HUES6 (cell line): ENCODE data around the gene SCYGR4.

Source experiments
- H3K27ac ChIP-seq: 2 replicates; pipeline ENCODE4 v1.7.0; 2013; ENCODE audit warnings: low read depth, mild to moderate bottlenecking, low read length, inconsistent platforms
- H3K27me3 ChIP-seq: 2 replicates; pipeline ENCODE4 v1.6.1; 2013; ENCODE audit warnings: low read length; ENCODE audit not compliant: control insufficient read depth, insufficient read depth
- H3K36me3 ChIP-seq: 2 replicates; pipeline ENCODE4 v1.6.1; 2013; ENCODE audit warnings: low read length; ENCODE audit not compliant: control insufficient read depth, insufficient read depth
- H3K4me1 ChIP-seq: 2 replicates; pipeline ENCODE4 v1.6.1; 2013; ENCODE audit warnings: low read length; ENCODE audit not compliant: control insufficient read depth, insufficient read depth
- H3K4me3 ChIP-seq: 2 replicates; pipeline ENCODE4 v1.5.1; 2013; ENCODE audit warnings: low read depth, low read length
- H3K9ac ChIP-seq: one replicate; pipeline ENCODE4 v1.6.1; 2013; ENCODE audit warnings: mild to moderate bottlenecking, low read length
- H3K9me3 ChIP-seq: 2 replicates; pipeline ENCODE4 v1.6.1; 2013; ENCODE audit warnings: low read depth, low read length; ENCODE audit not compliant: control insufficient read depth, insufficient read depth

Gene SCYGR4, protein sequence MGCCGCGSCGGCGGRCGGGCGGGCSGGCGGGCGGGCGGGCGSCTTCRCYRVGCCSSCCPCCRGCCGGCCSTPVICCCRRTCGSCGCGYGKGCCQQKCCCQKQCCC

DNA sequence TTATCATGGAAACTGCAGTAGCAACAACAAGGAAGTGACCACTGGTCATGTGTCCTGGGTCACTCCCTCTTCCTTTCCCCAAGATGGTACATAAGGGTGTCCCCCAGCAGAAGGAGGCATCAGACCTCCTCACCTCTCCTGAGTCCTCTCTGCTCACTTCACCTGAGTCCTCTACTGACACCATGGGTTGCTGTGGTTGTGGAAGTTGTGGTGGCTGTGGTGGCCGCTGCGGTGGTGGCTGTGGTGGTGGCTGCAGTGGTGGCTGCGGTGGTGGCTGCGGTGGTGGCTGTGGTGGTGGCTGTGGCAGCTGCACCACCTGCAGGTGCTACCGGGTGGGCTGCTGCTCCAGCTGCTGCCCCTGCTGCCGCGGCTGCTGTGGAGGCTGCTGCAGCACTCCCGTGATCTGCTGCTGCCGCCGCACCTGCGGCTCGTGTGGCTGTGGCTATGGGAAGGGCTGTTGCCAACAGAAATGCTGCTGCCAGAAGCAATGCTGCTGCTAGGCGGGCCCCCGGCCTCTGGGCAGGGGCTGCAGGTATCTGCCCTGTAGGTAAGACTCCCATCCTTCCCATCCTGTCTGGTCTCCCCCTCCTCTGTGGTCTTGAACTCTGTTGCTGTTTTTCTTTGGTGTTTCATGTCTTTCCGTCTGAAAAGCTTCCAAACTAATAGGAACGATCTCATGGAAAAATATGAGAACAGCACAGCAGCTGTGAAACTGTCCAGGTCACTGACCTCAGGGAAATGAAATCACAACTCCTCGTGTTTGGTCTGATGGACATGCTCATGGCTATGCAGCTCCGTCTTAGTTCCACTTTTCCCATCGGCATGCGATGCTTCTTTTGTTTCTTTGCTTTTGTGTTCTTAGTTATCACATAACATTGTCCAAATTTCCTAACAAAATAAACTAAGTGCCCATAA lies at the start of gene SCYGR4:
Gene SCYGR4, plus strand, starts transcription at position 183 of the 915 bp plus-strand sequence. Its CDS starts 0 bp downstream, at position 183.
- peaks cover 22% of the 10 kb centered on the region; the same call in 1 of the 2 replicates for H3K27me3 ChIP-seq
- H3K36me3 ChIP-seq: no peaks in the 10 kb centered on the region
- no peak within 1 kb of the TSS for H3K9ac ChIP-seq
- no peak within 1 kb of the TSS for H3K4me3 ChIP-seq
- no peaks in the 10 kb centered on the region; the same call in 1 of the 2 replicates for H3K9me3 ChIP-seq
- no peak within 1 kb of the TSS for H3K27ac ChIP-seq
- H3K4me1 ChIP-seq: peaks cover 24% of the 10 kb centered on the region

DNA sequence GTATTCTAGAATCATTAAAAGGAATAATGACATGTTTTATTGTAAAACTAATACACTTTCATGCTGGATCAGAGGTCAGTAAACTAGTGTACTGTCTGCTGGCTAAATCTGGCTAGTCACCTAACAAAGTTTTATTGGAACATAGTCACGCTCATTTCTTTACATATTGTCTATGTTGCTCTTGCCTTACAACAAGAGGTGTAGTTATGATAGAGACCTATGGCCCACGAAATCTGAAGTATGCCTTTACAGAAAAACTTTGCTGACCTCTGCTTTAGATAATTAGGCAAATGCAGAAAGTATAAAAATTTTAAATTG lies 48.5 kb upstream of the SCYGR4 start:
- H3K9ac ChIP-seq: no peak overlapping the region
- H3K4me3 ChIP-seq: no peak overlapping the region
- H3K9me3 ChIP-seq: no peaks in the 10 kb centered on the region
- H3K27ac ChIP-seq: no peak overlapping the region
- no peaks in the 10 kb centered on the region for H3K27me3 ChIP-seq
- 0 out of 2 replicates have a peak, but pooled peaks cover 3% of the 10 kb centered on the region for H3K4me1 ChIP-seq
- H3K36me3 ChIP-seq: no peaks in the 10 kb centered on the region

DNA sequence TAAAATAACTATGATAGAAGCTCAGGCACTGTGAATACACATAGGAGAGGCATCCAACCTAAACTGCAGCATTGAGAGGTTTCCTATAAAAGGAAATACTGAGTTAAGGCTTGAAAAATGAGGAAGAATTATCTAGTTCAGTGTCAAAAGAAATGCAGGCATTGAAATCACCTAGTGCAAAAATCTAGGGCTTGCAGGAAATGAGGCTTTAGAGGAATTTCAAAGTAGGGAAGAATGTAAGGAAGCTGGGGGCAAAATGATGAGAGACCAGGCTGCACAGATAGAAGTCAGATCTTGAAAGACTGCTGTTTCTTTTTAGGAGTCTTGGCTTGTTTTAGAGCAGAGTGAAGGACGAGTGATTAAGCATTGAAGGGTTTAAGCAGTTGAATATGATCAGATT lies 46.7 kb upstream of the SCYGR4 start:
- H3K27me3 ChIP-seq: no peaks in the 10 kb centered on the region
- H3K9me3 ChIP-seq: no peaks in the 10 kb centered on the region
- 0 out of 2 replicates have a peak, but pooled peaks cover 3% of the 10 kb centered on the region for H3K4me1 ChIP-seq
- no peak overlapping the region for H3K4me3 ChIP-seq
- H3K9ac ChIP-seq: no peak overlapping the region
- no peak overlapping the region for H3K27ac ChIP-seq
- H3K36me3 ChIP-seq: no peaks in the 10 kb centered on the region

DNA sequence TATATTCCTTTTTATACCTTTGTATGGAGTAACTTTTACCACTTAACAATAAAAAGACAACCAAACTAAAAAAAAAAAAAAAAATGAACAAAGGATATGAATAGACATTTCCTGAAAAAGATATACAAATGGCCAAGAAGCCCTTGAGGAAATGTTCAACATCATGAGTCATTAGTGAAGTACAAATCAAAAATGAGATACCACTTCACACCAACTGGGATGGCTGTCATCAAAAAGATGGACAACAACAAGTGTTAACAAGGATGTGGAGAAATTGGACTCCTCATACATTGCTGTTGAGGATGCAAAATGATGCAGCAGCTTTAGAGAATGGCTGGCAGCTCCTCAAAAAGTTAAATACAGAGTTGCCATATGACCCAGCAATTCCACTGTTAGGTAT lies 41.2 kb upstream of the SCYGR4 start:
- Histone ChIP-seq H3K36me3 (no peaks in the 10 kb centered on the region), H3K9me3 (no peaks in the 10 kb centered on the region), H3K9ac (no peak overlapping the region), H3K4me1 (peaks cover 8% of the 10 kb centered on the region; the same call in 1 of the 2 replicates), H3K27ac (no peak overlapping the region), H3K27me3 (no peaks in the 10 kb centered on the region), H3K4me3 (no peak overlapping the region)

DNA sequence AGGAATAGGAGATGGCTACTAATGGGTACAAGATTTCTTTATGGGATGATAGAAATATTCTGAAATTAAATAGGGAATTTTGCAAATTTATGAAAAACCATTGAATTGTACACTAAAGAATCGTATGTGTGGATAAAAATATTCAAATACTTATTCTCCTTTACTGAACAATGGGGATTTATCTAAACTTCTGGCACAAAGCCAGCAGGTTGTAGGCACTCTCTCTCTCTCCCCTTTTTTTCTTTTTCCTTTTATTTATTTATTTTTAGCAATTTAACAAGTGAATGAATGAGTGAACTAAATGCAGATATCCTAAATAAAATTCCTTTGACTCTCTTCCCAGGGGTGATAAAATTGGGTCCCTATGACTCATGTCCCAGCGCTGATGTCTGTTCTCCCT lies 40.5 kb upstream of the SCYGR4 start:
- H3K27ac ChIP-seq: no peak overlapping the region
- H3K9me3 ChIP-seq: peaks cover 2% of the 10 kb centered on the region; the same call in 1 of the 2 replicates
- H3K9ac ChIP-seq: no peak overlapping the region
- no peak overlapping the region for H3K4me3 ChIP-seq
- H3K4me1 ChIP-seq: peaks cover 8% of the 10 kb centered on the region; the same call in 1 of the 2 replicates
- no peaks in the 10 kb centered on the region for H3K36me3 ChIP-seq
- H3K27me3 ChIP-seq: no peaks in the 10 kb centered on the region

DNA sequence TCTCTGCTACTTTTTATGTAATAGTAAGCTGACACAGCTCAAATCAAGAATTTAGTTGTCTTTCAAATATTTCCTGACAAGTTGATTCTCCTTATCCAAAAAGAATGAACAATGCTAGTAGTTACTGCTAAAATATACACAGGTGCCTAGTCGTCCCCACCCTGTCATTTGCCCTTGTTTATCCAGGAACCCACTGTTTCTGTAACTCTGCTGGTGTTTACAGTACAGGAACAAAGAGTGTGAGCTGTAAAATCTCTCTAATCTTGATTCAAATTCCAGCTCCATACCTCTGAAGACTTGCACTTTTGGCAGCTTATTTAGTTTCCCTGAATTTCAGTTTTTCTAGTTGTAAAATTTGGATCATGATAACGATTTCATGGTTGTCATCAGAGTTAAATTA lies 39.7 kb upstream of the SCYGR4 start:
- Histone ChIP-seq H3K4me3 (no peak overlapping the region), H3K4me1 (peaks cover 8% of the 10 kb centered on the region; the same call in 1 of the 2 replicates), H3K27me3 (no peaks in the 10 kb centered on the region), H3K36me3 (no peaks in the 10 kb centered on the region), H3K27ac (no peak overlapping the region), H3K9me3 (peaks cover 9% of the 10 kb centered on the region), H3K9ac (no peak overlapping the region)

DNA sequence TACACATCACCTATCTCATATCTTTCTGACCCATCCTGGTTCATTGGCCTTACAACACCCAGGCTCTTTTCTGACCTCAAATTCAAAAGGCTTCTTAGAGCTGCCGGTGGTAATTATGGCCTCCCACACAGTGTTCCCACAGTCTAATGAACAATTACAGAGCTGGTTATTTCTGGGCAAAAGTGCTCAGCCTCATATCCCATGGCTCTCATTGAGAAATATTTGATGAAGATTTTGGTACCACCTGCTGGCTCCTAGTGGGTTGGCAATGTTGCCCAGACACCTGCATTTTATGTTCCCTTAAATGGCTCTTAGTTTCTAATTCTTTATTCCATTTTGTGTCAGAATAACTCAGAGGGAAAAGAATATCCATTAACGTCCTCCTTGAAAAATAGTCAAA lies 38.7 kb upstream of the SCYGR4 start:
- no peak overlapping the region for H3K4me3 ChIP-seq
- H3K4me1 ChIP-seq: peaks cover 8% of the 10 kb centered on the region; the same call in 1 of the 2 replicates
- H3K9me3 ChIP-seq: peaks cover 20% of the 10 kb centered on the region
- H3K27me3 ChIP-seq: no peaks in the 10 kb centered on the region
- no peaks in the 10 kb centered on the region for H3K36me3 ChIP-seq
- no peak overlapping the region for H3K27ac ChIP-seq
- no peak overlapping the region for H3K9ac ChIP-seq

DNA sequence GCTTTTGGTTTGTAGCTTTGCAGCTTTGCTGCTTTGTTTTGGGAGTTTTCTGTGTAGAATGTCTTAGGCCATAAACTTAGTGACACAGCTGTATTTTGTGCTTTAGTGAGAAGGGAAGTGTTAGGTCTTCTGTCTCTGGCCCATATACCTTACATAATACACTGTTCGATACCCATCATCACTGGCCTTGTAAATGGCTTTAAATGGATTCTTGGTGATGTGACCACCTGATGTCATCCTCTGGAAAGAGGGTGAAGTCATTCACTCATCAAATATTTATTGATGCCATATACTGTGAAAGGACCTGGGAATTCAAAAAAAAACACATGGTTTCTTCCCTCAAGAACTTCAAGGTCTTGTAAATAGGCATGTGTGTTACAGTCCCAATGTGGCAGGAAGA lies 37.5 kb upstream of the SCYGR4 start:
- Histone ChIP-seq H3K9me3 (peaks cover 21% of the 10 kb centered on the region), H3K36me3 (no peaks in the 10 kb centered on the region), H3K27ac (no peak overlapping the region), H3K9ac (no peak overlapping the region), H3K4me3 (no peak overlapping the region), H3K4me1 (peaks cover 8% of the 10 kb centered on the region; the same call in 1 of the 2 replicates), H3K27me3 (no peaks in the 10 kb centered on the region)

DNA sequence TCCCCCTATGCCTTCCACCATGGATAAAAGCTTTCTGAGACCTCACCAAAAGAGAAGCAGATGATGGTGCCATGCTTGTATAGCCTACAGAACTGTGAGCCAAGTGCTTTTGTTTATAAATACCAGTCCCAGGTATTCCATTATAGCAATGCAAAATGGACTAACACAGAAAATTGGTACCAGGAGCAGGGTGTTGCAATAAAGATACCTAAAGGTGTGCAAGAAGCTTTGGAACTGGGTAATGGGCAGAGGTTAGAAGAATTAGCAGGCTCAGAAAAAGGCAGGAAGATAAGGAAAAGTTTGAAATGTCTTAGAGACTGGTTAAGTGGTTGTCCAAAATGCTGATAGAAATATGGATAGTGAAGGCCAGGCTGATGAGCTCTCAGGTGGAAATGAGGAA lies 34.9 kb upstream of the SCYGR4 start:
- Histone ChIP-seq H3K9ac (no peak overlapping the region), H3K4me3 (no peak overlapping the region), H3K27me3 (no peaks in the 10 kb centered on the region), H3K36me3 (no peaks in the 10 kb centered on the region), H3K27ac (no peak overlapping the region), H3K4me1 (peaks cover 4% of the 10 kb centered on the region; the same call in 1 of the 2 replicates), H3K9me3 (peaks cover 21% of the 10 kb centered on the region)

DNA sequence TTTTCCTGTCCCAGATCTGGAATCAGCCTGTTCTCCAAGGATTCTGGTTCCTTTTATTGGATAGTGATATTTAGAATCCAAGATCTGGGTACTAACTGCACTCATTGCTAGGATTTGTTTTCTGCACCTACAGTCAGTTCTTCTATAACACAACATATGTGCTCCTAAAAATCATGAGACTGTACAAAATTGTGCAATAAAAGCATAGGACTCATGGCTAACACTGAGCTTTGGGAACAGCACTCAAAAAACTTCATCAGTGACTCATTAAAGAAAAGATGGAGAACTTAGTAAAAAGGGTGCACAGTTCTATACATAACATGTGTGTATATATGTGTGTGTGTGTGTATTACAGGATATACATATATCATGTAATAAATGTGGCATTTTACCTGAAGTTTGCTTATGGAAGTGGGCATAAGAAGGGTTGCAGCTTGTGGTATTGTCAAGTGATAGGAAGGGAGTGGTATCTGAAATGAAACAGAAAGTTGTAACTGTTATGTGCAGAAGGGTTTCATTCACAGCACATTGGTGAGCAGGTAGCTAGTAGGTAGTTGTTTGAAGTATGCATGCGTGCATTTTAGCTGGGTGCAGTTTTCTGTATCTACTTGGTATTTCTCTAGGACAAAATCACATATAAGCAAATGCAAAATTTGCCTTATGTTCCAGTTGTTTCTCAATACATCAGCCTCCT lies 24.5 kb upstream of the SCYGR4 start:
- Histone ChIP-seq H3K9me3 (no peaks in the 10 kb centered on the region), H3K27me3 (no peaks in the 10 kb centered on the region), H3K27ac (no peak overlapping the region), H3K36me3 (no peaks in the 10 kb centered on the region), H3K9ac (no peak overlapping the region), H3K4me3 (no peak overlapping the region), H3K4me1 (peaks cover 4% of the 10 kb centered on the region; the same call in 1 of the 2 replicates)

DNA sequence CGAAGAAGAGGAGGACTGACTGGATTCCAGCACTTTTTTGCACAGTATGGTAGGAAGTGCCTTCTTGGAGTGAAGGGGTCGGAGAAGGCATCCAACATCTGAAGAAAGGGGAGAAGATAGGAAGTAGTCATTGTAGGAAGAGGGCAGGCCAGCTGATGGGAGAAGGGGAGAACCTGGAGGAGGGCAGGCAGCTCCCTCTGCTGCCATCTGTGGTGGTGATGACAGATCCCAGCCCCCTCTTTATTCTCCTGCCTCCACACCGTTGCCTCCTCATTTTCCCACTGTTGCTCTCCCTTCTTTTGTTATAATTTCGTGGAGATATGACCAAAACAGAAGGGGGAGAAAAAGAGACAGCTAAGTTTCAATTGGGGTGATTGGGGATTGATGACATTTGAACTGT lies 21.5 kb upstream of the SCYGR4 start:
- Histone ChIP-seq H3K36me3 (no peaks in the 10 kb centered on the region), H3K9me3 (no peaks in the 10 kb centered on the region), H3K4me3 (no peak overlapping the region), H3K27ac (no peak overlapping the region), H3K4me1 (peaks cover 11% of the 10 kb centered on the region), H3K27me3 (no peaks in the 10 kb centered on the region), H3K9ac (no peak overlapping the region)
